DOHH2 (cell line): Measurements from ENCODE around the gene SV2C.

Experiments
- H3F3A ChIP-seq: fragments of 200-600 bp; sonication (generic), shearing (Covaris generic); 2 replicates; pipeline ENCODE4 v1.6.0; 2016; ENCODE audit warnings: antibody characterized with exemption, mild to moderate bottlenecking; ENCODE audit not compliant: control insufficient read depth, insufficient read depth
- H3K27ac ChIP-seq: fragments of 200-600 bp; sonication (generic); 2 replicates; pipeline ENCODE4 v1.5.1; 2014; ENCODE audit warnings: low read depth, mild to moderate bottlenecking, low read length, moderate library complexity
- H3K27me3 ChIP-seq: fragments of 200-600 bp; sonication (generic); 2 replicates; pipeline ENCODE4 v1.6.1; 2014; ENCODE audit warnings: mild to moderate bottlenecking, low read length, mixed read lengths; ENCODE audit not compliant: control insufficient read depth
- H3K36me3 ChIP-seq: fragments of 200-600 bp; sonication (generic); 2 replicates; pipeline ENCODE4 v1.6.1; 2014; ENCODE audit warnings: mild to moderate bottlenecking, low read length, moderate library complexity, mixed read lengths; ENCODE audit not compliant: control insufficient read depth
- H3K4me1 ChIP-seq: fragments of 200-600 bp; sonication (generic); 2 replicates; pipeline ENCODE4 v1.6.1; 2014; ENCODE audit warnings: mild to moderate bottlenecking, low read length, mixed read lengths; ENCODE audit not compliant: control insufficient read depth
- H3K4me2 ChIP-seq: fragments of 200-600 bp; sonication (generic); 2 replicates; pipeline ENCODE4 v1.6.0; 2014; ENCODE audit warnings: mild to moderate bottlenecking, low read length, moderate library complexity
- H3K4me3 ChIP-seq: fragments of 200-600 bp; sonication (generic); 2 replicates; pipeline ENCODE4 v1.5.1; 2014; ENCODE audit warnings: mild to moderate bottlenecking, low read length, mixed read lengths
- H3K79me2 ChIP-seq: fragments of 200-600 bp; sonication (generic); 2 replicates; pipeline ENCODE4 v1.6.1; 2014; ENCODE audit warnings: mild to moderate bottlenecking, low read length, mixed read lengths; ENCODE audit not compliant: control insufficient read depth
- H3K9me2 ChIP-seq: fragments of 200-600 bp; sonication (generic); replicated peaks from 2 replicates; pipeline ENCODE4 v1.6.1; 2014; ENCODE audit warnings: mild to moderate bottlenecking, low read length, mixed read lengths; ENCODE audit not compliant: control insufficient read depth
- H3K9me3 ChIP-seq: fragments of 200-600 bp; sonication (generic); 2 replicates; pipeline ENCODE4 v1.6.1; 2014; ENCODE audit warnings: antibody characterized with exemption, low read length, mixed read lengths; ENCODE audit not compliant: control insufficient read depth, insufficient read depth
- H4K20me1 ChIP-seq: fragments of 200-600 bp; sonication (generic); 2 replicates; pipeline ENCODE4 v1.6.0; 2014; ENCODE audit warnings: low read depth, mild to moderate bottlenecking, antibody characterized with exemption, low read length, moderate library complexity; ENCODE audit not compliant: control insufficient read depth, insufficient read depth
- EZH2phosphoT487 ChIP-seq: fragments of 200-600 bp; sonication (generic); IDR thresholded peaks from 2 replicates; pipeline ENCODE4 v1.6.1; 2017; ENCODE audit warnings: borderline replicate concordance, mild to moderate bottlenecking, antibody characterized with exemption, low read length, moderate library complexity, mixed read lengths
- TF ChIP-seq, protein P1 (sequence below): fragments of 200-600 bp; sonication (generic); IDR thresholded peaks from one replicate; pipeline ENCODE4 v1.5.1; 2014; ENCODE audit warnings: antibody characterized with exemption, mild to moderate bottlenecking, low read depth, low read length; ENCODE audit not compliant: poor library complexity, severe bottlenecking

The SV2C gene

DNA sequence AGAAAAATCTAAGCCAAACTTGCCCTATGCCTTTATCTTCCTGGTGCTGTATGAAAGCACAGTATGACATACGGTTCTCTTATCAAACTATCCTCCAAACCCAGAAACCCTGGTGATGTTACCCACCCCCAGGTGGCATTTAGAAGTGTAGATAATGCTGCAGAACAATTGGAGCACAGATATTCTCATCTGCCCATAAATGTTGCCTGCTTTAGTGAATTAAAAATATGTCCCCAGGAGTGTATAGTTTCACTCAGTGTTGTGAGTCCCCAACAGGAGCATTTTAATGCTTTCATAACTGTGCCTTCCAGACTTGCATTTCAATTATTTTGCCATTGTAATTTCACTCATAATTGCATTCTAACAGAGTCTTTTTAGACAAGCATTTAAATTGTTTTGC is 50.8 kb downstream of the SV2C start:
- Histone ChIP-seq H3K9me2 (no peaks in the 10 kb centered on the region), H3K4me2 (no peak overlapping the region), H3K36me3 (no peaks in the 10 kb centered on the region), H3F3A (no peaks in the 10 kb centered on the region), H3K27me3 (peaks cover 3% of the 10 kb centered on the region; the same call in 1 of the 2 replicates), H3K4me1 (no peaks in the 10 kb centered on the region), H3K9me3 (no peaks in the 10 kb centered on the region), H3K27ac (no peak overlapping the region), H4K20me1 (no peaks in the 10 kb centered on the region), H3K4me3 (no peak overlapping the region), H3K79me2 (no peaks in the 10 kb centered on the region)
- no peak for TF ChIP-seq EZH2phosphoT487
- TF ChIP-seq, protein P1, sequence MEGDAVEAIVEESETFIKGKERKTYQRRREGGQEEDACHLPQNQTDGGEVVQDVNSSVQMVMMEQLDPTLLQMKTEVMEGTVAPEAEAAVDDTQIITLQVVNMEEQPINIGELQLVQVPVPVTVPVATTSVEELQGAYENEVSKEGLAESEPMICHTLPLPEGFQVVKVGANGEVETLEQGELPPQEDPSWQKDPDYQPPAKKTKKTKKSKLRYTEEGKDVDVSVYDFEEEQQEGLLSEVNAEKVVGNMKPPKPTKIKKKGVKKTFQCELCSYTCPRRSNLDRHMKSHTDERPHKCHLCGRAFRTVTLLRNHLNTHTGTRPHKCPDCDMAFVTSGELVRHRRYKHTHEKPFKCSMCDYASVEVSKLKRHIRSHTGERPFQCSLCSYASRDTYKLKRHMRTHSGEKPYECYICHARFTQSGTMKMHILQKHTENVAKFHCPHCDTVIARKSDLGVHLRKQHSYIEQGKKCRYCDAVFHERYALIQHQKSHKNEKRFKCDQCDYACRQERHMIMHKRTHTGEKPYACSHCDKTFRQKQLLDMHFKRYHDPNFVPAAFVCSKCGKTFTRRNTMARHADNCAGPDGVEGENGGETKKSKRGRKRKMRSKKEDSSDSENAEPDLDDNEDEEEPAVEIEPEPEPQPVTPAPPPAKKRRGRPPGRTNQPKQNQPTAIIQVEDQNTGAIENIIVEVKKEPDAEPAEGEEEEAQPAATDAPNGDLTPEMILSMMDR = no peak

DNA sequence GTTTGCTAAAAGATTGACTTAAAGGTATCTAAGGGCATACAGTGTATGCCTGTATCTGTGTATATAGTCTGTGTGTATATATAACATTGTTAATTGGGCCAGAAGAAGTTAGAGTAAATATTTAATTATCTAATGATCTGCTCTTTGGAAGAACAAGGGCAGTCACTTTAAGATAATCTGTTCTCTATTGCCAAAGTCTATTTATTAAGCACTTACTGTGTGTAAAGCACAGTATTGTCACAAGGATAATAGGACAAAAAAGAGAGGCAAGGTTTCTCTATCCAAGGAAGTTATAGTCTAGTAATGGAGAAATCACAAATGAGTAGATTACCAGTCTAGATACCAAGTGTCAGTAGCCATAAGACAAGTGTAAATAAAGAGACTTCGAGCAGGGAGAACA is 51.5 kb downstream of the SV2C start:
- Histone ChIP-seq H3F3A (no peaks in the 10 kb centered on the region), H3K4me2 (no peak overlapping the region), H3K27me3 (peaks cover 3% of the 10 kb centered on the region; the same call in 1 of the 2 replicates)

DNA sequence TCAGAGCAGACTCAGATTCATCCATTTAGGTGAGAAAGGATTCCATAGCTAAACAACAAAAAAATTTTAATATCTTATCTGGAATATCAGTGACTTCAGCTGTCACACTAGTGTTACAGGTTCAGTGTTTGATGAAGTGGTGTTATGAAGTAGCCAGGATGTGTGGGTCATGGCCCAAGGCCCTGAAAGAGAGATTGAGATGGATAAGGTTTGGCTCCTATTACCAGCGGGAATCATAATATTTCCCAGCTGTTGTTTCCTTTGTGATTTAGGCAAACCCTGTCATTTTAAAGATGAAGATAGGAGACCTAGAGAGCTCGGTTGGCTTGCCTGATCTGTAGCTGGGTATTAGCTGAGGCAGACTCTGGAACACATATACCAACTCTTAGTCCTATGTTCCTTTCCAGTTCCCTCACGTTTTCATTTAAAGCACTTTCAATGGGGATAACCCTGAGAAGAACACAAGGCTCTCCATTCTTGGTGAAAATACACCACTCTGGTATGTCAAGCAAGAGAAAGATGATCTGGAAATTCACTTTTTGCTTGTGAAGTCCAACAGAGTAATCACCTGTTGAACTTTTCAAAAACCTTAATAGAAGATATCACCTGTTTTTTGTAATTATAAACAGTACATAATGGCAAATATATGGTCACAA is 54.8 kb downstream of the SV2C start:
- no peaks in the 10 kb centered on the region for H3K79me2 ChIP-seq
- H3K9me2 ChIP-seq = no peaks in the 10 kb centered on the region
- H3K36me3 ChIP-seq = no peaks in the 10 kb centered on the region
- H3F3A ChIP-seq = no peaks in the 10 kb centered on the region
- no peaks in the 10 kb centered on the region for H4K20me1 ChIP-seq
- H3K27me3 ChIP-seq = peaks cover 2% of the 10 kb centered on the region; the same call in 1 of the 2 replicates
- H3K4me2 ChIP-seq = no peak overlapping the region
- no peaks in the 10 kb centered on the region for H3K4me1 ChIP-seq
- H3K4me3 ChIP-seq = no peak overlapping the region
- H3K27ac ChIP-seq = no peak overlapping the region
- H3K9me3 ChIP-seq = no peaks in the 10 kb centered on the region
- no peak for TF ChIP-seq EZH2phosphoT487
- TF ChIP-seq, protein P1 = no peak

More for the DNA sequence above, 51.5 kb downstream of the SV2C start:
- TF ChIP-seq, protein P1 = no peak
- no peak for TF ChIP-seq EZH2phosphoT487
- H3K9me2 ChIP-seq = no peaks in the 10 kb centered on the region
- H3K36me3 ChIP-seq = no peaks in the 10 kb centered on the region
- no peaks in the 10 kb centered on the region for H3K4me1 ChIP-seq
- H3K4me3 ChIP-seq = no peak overlapping the region
- no peaks in the 10 kb centered on the region for H3K9me3 ChIP-seq
- no peaks in the 10 kb centered on the region for H3K79me2 ChIP-seq
- no peaks in the 10 kb centered on the region for H4K20me1 ChIP-seq
- no peak overlapping the region for H3K27ac ChIP-seq

DNA sequence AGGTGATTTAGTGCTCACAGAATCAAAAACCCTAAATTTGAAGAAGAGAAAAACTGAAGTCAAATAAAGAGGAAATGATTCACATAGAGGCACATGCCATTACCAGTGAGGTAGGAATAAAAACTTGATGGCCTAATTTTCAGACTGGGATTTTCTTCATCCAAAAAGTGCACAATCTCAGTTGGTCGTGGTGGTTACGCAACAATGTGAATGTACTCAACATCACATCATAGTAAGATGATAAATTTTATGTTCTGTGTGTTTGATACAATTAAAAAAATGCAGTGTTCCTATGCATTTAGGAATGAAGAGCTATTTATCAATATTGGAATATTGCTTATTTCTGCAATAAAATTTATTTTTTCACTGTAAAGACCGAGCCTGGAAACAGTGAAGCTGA is 60.7 kb downstream of the SV2C start:
- H3K9me2 ChIP-seq = no peaks in the 10 kb centered on the region
- H3K4me2 ChIP-seq = no peak overlapping the region
- no peak overlapping the region for H3K4me3 ChIP-seq
- no peaks in the 10 kb centered on the region for H3K9me3 ChIP-seq
- H3F3A ChIP-seq = no peaks in the 10 kb centered on the region
- no peak overlapping the region for H3K27ac ChIP-seq
- H3K36me3 ChIP-seq = no peaks in the 10 kb centered on the region
- H4K20me1 ChIP-seq = no peaks in the 10 kb centered on the region
- TF ChIP-seq EZH2phosphoT487 = no peak
- TF ChIP-seq, protein P1 = no peak
- H3K4me1 ChIP-seq = no peaks in the 10 kb centered on the region
- H3K79me2 ChIP-seq = no peaks in the 10 kb centered on the region
- H3K27me3 ChIP-seq = peaks cover 5% of the 10 kb centered on the region; the same call in 1 of the 2 replicates
